Measurements from ENCODE around the gene TOPAZ1. TPM values are rescaled to one million over a fixed set of nuclear protein-coding genes. Genes with fewer than 3 reads are reported as not detected.

Gene TOPAZ1
- total RNA-seq, 1 donor from 2014 or later: not detected

DNA sequence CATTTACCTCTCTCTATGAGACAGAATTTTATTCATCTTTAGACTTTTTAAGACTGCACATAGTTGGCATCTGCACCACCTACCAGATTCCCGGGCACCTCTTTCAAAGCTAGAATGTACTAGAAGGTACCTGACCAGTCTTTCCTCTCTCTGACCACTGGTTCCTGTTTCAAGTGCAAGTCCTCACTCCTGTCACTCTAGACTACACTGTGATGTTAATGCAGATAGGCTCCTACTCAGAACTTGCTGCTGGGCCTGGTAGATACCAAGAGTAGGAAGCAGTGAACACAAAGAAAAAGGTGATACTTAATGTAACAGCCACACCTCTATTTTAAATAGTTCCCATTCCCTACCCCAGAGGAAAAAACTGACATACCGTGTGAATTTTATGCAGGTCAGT, 88.8 kb downstream of the TOPAZ1 start:
- no peak for DNase-seq
- Histone ChIP-seq H3K36me3 (no peaks in the 10 kb centered on the region), H3K4me3 (no peak overlapping the region), H3K4me1 (no peaks in the 10 kb centered on the region), H3K9me3 (no peaks in the 10 kb centered on the region), H3K27me3 (no peaks in the 10 kb centered on the region), H3K27ac (no peak overlapping the region)
- no peak for ATAC-seq
- intact Hi-C loops (cut with DNase I): no loop called here
- TF ChIP-seq, protein P1, sequence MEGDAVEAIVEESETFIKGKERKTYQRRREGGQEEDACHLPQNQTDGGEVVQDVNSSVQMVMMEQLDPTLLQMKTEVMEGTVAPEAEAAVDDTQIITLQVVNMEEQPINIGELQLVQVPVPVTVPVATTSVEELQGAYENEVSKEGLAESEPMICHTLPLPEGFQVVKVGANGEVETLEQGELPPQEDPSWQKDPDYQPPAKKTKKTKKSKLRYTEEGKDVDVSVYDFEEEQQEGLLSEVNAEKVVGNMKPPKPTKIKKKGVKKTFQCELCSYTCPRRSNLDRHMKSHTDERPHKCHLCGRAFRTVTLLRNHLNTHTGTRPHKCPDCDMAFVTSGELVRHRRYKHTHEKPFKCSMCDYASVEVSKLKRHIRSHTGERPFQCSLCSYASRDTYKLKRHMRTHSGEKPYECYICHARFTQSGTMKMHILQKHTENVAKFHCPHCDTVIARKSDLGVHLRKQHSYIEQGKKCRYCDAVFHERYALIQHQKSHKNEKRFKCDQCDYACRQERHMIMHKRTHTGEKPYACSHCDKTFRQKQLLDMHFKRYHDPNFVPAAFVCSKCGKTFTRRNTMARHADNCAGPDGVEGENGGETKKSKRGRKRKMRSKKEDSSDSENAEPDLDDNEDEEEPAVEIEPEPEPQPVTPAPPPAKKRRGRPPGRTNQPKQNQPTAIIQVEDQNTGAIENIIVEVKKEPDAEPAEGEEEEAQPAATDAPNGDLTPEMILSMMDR (IDR thresholded peaks at IDR 0.05): no peak

DNA sequence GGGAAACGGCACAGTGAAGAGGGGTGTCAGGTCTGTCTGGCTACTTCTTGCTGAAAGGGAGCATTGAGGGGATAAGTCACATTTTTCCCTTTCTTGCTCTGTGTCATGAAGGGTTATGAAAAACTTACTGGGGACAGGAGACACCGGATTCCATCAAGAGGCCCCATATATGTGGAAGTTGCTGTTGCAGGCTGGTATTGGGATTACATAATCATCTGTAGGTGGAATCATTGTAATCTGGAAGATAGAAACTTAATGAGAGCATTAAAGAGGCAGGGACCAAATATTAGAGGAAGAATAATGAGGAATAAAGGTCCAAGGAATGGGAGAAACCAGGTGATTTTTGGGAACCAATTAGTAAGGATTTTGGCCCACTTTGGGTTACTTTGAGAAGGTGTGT, 92.6 kb downstream of the TOPAZ1 start:
- TF ChIP-seq, protein P1 (IDR thresholded peaks at IDR 0.05): no peak
- no peak overlapping the region for H3K27ac ChIP-seq
- no peaks in the 10 kb centered on the region for H3K36me3 ChIP-seq
- peaks cover 4% of the 10 kb centered on the region for H3K4me1 ChIP-seq
- no peaks in the 10 kb centered on the region for H3K27me3 ChIP-seq
- ATAC-seq: no peak
- DNase-seq: no peak
- H3K4me3 ChIP-seq: no peak overlapping the region
- intact Hi-C loops (cut with DNase I): no loop called here
- H3K9me3 ChIP-seq: no peaks in the 10 kb centered on the region

DNA sequence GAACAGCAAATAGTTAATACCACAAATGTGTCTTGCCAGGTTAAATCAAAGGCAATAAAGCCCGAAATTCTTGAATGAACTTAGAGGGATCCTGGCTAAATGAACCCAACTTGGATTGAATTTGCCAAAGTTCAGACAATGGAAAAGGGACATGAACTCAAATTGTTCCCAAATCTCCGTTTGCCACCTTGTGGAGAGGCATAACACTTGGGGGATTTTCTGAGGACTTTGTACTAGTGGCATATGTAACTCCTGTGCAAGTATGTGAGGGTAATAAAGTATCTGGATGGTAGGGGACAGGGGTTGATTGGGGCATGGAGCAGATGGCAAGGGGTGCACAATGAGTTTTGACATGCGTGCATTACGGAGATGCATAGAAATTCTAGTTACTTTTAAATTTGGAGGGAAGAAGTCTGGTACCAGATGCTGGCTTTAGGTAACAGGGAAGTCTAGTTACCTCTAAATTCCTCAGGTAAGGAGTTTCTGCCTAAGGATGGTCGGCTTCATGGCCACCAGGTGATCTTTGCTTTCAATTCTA, 95.6 kb downstream of the TOPAZ1 start:
- intact Hi-C loops (cut with DNase I): no loop called here
- no peak for DNase-seq

DNA sequence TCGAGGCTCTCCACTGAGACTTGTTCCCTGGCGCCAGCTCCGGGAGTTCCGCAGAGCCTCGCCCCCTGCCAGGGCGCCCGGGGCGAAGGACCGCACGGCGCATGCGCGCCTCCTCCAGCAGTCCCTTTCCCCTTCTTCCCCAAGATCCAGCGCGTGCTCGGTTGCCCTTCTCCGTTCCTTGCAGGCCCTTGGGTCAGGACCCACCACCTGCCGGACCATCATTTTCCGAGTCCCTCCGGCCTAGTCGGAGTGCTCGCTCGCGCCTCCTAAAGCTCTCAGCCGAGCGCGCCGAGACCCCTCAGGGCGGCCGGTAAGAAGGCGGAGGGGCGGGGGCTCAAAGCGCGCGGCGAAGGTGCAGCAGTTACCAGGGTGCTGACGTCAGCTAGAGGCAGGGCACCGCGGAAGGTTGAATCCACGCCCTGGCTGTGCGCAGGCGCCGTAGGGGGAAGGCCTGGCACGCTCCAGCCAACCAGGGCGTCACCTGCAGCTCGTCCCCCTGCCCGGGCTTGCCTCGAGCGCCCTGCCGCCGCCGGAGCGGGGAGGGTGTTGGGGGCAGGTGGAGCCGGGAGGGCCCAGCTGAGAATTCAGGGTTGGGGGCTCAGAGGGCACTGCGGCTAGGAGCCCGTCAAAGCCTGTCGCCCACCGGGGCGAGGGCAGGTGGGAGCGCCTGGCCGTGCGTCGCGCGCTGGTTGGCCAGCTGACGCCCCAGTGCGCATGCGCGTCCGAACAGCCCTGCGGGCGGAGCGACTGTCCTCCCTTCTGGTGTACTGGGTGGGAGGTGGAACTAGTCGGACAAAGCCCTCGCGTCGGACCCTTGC, 96.5 kb downstream of the TOPAZ1 start, which contains the start of gene TCAIM:
Gene TCAIM (plus strand): TSS at position 757 of the 818 bp plus-strand sequence. CDS start 16,017 bp downstream, outside the sequence.
- Histone ChIP-seq H3K4me1 (peaks cover 41% of the 10 kb centered on the region), H3K4me3 (peak within 1 kb of the TSS; percentile 83), H3K36me3 (no peaks in the 10 kb centered on the region), H3K9me3 (no peaks in the 10 kb centered on the region), H3K27me3 (no peaks in the 10 kb centered on the region), H3K27ac (peak within 1 kb of the TSS; percentile 98)
- TF ChIP-seq, protein P1 (IDR thresholded peaks at IDR 0.05): no peak
- intact Hi-C loops (cut with DNase I): no loop called here
- DNase-seq (peak; percentile 99), ATAC-seq (peak; percentile 99)

More for the DNA sequence above, 95.6 kb downstream of the TOPAZ1 start:
- H3K27me3 ChIP-seq: no peaks in the 10 kb centered on the region
- H3K4me1 ChIP-seq: peaks cover 32% of the 10 kb centered on the region
- peak overlapping the region; percentile 98 for H3K27ac ChIP-seq
- TF ChIP-seq, protein P1 (IDR thresholded peaks at IDR 0.05): no peak
- H3K4me3 ChIP-seq: peak overlapping the region; percentile 83
- no peaks in the 10 kb centered on the region for H3K9me3 ChIP-seq
- no peak for ATAC-seq
- H3K36me3 ChIP-seq: no peaks in the 10 kb centered on the region

DNA sequence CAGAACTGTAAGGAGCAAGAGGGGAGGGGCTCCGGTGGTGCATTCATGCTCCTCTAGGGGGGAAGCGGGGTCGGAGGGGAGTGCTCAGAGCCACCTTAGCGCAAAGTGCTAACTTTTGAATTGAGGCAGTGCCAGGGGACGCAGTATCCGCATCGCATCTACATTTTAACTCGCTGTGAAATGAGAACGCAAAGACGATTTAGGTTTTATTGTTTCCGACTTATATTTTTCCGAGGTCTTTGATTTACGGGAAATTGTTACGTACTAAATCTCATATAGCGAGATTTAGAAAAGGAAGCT, 97.1 kb downstream of the TOPAZ1 start:
- ATAC-seq: no peak
- intact Hi-C loops (cut with DNase I): no loop called here
- TF ChIP-seq, protein P1 (IDR thresholded peaks at IDR 0.05): no peak
- H3K4me1 ChIP-seq: peaks cover 41% of the 10 kb centered on the region
- H3K27ac ChIP-seq: peak overlapping the region; percentile 98
- peak overlapping the region; percentile 83 for H3K4me3 ChIP-seq
- H3K9me3 ChIP-seq: no peaks in the 10 kb centered on the region
- no peaks in the 10 kb centered on the region for H3K27me3 ChIP-seq
- H3K36me3 ChIP-seq: no peaks in the 10 kb centered on the region
- no peak for DNase-seq

Measured in upper lobe of right lung (tissue), 1 donor.